Natural killer cell treated with Interleukin-12 subunit alpha and Interleukin-12 subunit beta and Interleukin-15 and Interleukin-18, amount 100 ng/mL, for 72 hours (primary cell): ENCODE results near the gene OR5K3. TPM values are rescaled to one million over a fixed set of nuclear protein-coding genes. Genes with fewer than 3 reads are reported as not detected.
"Not testable (repeated sequence)": the region's sequence is repeated elsewhere in the genome, so short reads cannot be mapped to it uniquely, and the experiment has no call there.

ENCODE experiments used
- ATAC-seq, 2 donors: fragments of 150-1000 bp; cut with Tn5 transposase in 1 of 2; sonication (Bioruptor Pico), chemical (Tn5 transposase) in 1 of 2; 2 replicates each; pipeline ENCODE4 v1.10.0; 2021
- DNase-seq: peaks from one replicate; pipeline ENCODE4 v3.0.0; 2022; ENCODE audit warnings: low spot score
- H3K27ac Mint-ChIP-seq, 2 donors: 1 replicate in 1 of 2; 2 replicates in 1 of 2; pipeline ENCODE4 v1.8.0; 2022; ENCODE audit warnings: mixed read lengths in 2 of 2, mild to moderate bottlenecking in 1 of 2, moderate library complexity in 1 of 2
- H3K27me3 Mint-ChIP-seq, 2 donors: 1 replicate in 1 of 2; 2 replicates in 1 of 2; pipeline ENCODE4 v1.8.0; 2022; ENCODE audit warnings: mixed read lengths in 2 of 2
- H3K36me3 Mint-ChIP-seq: one replicate; pipeline ENCODE4 v1.8.0; 2022; ENCODE audit warnings: mixed read lengths
- H3K4me1 Mint-ChIP-seq, 2 donors: 1 replicate in 1 of 2; 2 replicates in 1 of 2; pipeline ENCODE4 v1.8.0; 2022; ENCODE audit warnings: low read depth in 2 of 2, mixed read lengths in 2 of 2, mild to moderate bottlenecking in 1 of 2
- H3K4me3 Mint-ChIP-seq: one replicate; pipeline ENCODE4 v1.8.0; 2022; ENCODE audit warnings: mixed read lengths
- H3K9me3 Mint-ChIP-seq: 2 replicates; pipeline ENCODE4 v1.8.0; 2022; ENCODE audit warnings: mixed read lengths
- total RNA-seq, 2 donors: library from RNA; stranded (reverse); gene quantifications; one replicate each; pipeline ENCODE4 v1.2.3, GENCODE V29; 2022

Gene OR5K3
- total RNA-seq, 2 donors from 2014 or later = not detected

- no peaks in the 10 kb centered on the region for H3K9me3 Mint-ChIP-seq
- no peak for DNase-seq
- no peak for ATAC-seq
- no peaks in the 10 kb centered on the region for H3K4me1 Mint-ChIP-seq
- H3K27ac Mint-ChIP-seq = no peak overlapping the region
- H3K27me3 Mint-ChIP-seq = peaks cover 6 to 25% of the 10 kb centered on the region in 2 donors
- no peak overlapping the region for H3K4me3 Mint-ChIP-seq
- peaks cover 5% of the 10 kb centered on the region for H3K36me3 Mint-ChIP-seq
Measured at GRCh38 chr3:98376631-98377030, 13.8 kb upstream of the OR5K3 start.

GRCh38 chr3:98388147-98388546, 2.3 kb upstream of the OR5K3 start:
- Mint-ChIP-seq H3K4me3 (no peak overlapping the region), H3K27ac (no peak overlapping the region), H3K36me3 (peaks cover 5% of the 10 kb centered on the region), H3K4me1 (no peaks in the 10 kb centered on the region), H3K9me3 (peaks cover 4% of the 10 kb centered on the region), H3K27me3 (peaks cover 19 to 22% of the 10 kb centered on the region in 2 donors)
- DNase-seq = no peak
- no peak for ATAC-seq

GRCh38 chr3:98395101-98395500, 4.6 kb downstream of the OR5K3 start:
- Mint-ChIP-seq H3K27me3 (peaks cover 0 to 7% of the 10 kb centered on the region in 2 donors), H3K27ac (no peak overlapping the region), H3K4me1 (peaks cover 0 to 2% of the 10 kb centered on the region in 2 donors), H3K9me3 (peaks cover 3% of the 10 kb centered on the region), H3K4me3 (no peak overlapping the region), H3K36me3 (peaks cover 8% of the 10 kb centered on the region)
- DNase-seq (no peak), ATAC-seq (no peak)

GRCh38 chr3:98396482-98396881, 6.0 kb downstream of the OR5K3 start:
- not testable (repeated sequence) for H3K9me3 Mint-ChIP-seq, H3K27ac Mint-ChIP-seq, ATAC-seq, DNase-seq, H3K4me3 Mint-ChIP-seq, H3K27me3 Mint-ChIP-seq, H3K4me1 Mint-ChIP-seq
- H3K36me3 Mint-ChIP-seq = peaks cover 13% of the 10 kb centered on the region

- no peak for ATAC-seq
- H3K27me3 Mint-ChIP-seq = peaks cover 0 to 4% of the 10 kb centered on the region in 2 donors
- H3K36me3 Mint-ChIP-seq = peaks cover 20% of the 10 kb centered on the region
- peaks cover 15% of the 10 kb centered on the region for H3K9me3 Mint-ChIP-seq
- DNase-seq = no peak
- H3K27ac Mint-ChIP-seq = no peak overlapping the region
- peaks cover 2 to 7% of the 10 kb centered on the region in 2 donors for H3K4me1 Mint-ChIP-seq
- H3K4me3 Mint-ChIP-seq = no peak overlapping the region
Measured at GRCh38 chr3:98398513-98398912, 8.0 kb downstream of the OR5K3 start.

- Mint-ChIP-seq H3K27me3 (peaks cover 0 to 2% of the 10 kb centered on the region in 2 donors), H3K27ac (no peak overlapping the region), H3K4me3 (no peak overlapping the region), H3K36me3 (peaks cover 47% of the 10 kb centered on the region), H3K4me1 (peaks cover 2 to 7% of the 10 kb centered on the region in 2 donors), H3K9me3 (peaks cover 34% of the 10 kb centered on the region)
- DNase-seq (no peak), ATAC-seq (no peak)
Measured at GRCh38 chr3:98402507-98402906, 12.0 kb downstream of the OR5K3 start.

GRCh38 chr3:98404010-98404409, 13.5 kb downstream of the OR5K3 start:
- Mint-ChIP-seq H3K4me3 (no peak overlapping the region), H3K9me3 (peaks cover 38% of the 10 kb centered on the region), H3K27me3 (peaks cover 0 to 2% of the 10 kb centered on the region in 2 donors), H3K36me3 (peaks cover 49% of the 10 kb centered on the region), H3K27ac (no peak overlapping the region), H3K4me1 (peaks cover 2 to 7% of the 10 kb centered on the region in 2 donors)
- ATAC-seq = no peak
- no peak for DNase-seq

- peaks cover 0 to 2% of the 10 kb centered on the region in 2 donors for H3K27me3 Mint-ChIP-seq
- H3K27ac Mint-ChIP-seq = no peak overlapping the region
- peaks cover 43% of the 10 kb centered on the region for H3K9me3 Mint-ChIP-seq
- no peak overlapping the region for H3K4me3 Mint-ChIP-seq
- H3K4me1 Mint-ChIP-seq = peaks cover 0 to 2% of the 10 kb centered on the region in 2 donors
- H3K36me3 Mint-ChIP-seq = peaks cover 46% of the 10 kb centered on the region
- DNase-seq = no peak
- ATAC-seq = no peak
Measured at GRCh38 chr3:98406034-98406433, 15.6 kb downstream of the OR5K3 start.

- peaks cover 11% of the 10 kb centered on the region for H3K9me3 Mint-ChIP-seq
- ATAC-seq (no peak), DNase-seq (no peak)
- no peaks in the 10 kb centered on the region for H3K27me3 Mint-ChIP-seq
- H3K27ac Mint-ChIP-seq = no peak overlapping the region
- peaks cover 23% of the 10 kb centered on the region for H3K36me3 Mint-ChIP-seq
- H3K4me1 Mint-ChIP-seq = no peaks in the 10 kb centered on the region
- H3K4me3 Mint-ChIP-seq = no peak overlapping the region
Measured at GRCh38 chr3:98432575-98432974, 42.1 kb downstream of the OR5K3 start.

- Mint-ChIP-seq H3K4me1 (no peaks in the 10 kb centered on the region), H3K27me3 (no peaks in the 10 kb centered on the region), H3K27ac (no peak overlapping the region), H3K36me3 (peaks cover 23% of the 10 kb centered on the region), H3K4me3 (no peak overlapping the region), H3K9me3 (peaks cover 11% of the 10 kb centered on the region)
- DNase-seq = no peak
- ATAC-seq = no peak
Measured at GRCh38 chr3:98433764-98434163, 43.3 kb downstream of the OR5K3 start.

- Mint-ChIP-seq H3K27me3 (no peaks in the 10 kb centered on the region), H3K36me3 (peaks cover 17% of the 10 kb centered on the region), H3K27ac (no peak overlapping the region), H3K9me3 (peaks cover 6% of the 10 kb centered on the region), H3K4me3 (no peak overlapping the region), H3K4me1 (no peaks in the 10 kb centered on the region)
- DNase-seq (no peak), ATAC-seq (no peak)
Measured at GRCh38 chr3:98434412-98434811, 43.9 kb downstream of the OR5K3 start.

GRCh38 chr3:98440283-98440682, 49.8 kb downstream of the OR5K3 start:
- no peaks in the 10 kb centered on the region for H3K36me3 Mint-ChIP-seq
- H3K4me3 Mint-ChIP-seq = no peak overlapping the region
- H3K9me3 Mint-ChIP-seq = no peaks in the 10 kb centered on the region
- no peak for DNase-seq
- no peak for ATAC-seq
- no peaks in the 10 kb centered on the region for H3K4me1 Mint-ChIP-seq
- no peak overlapping the region for H3K27ac Mint-ChIP-seq
- H3K27me3 Mint-ChIP-seq = peaks cover 0 to 14% of the 10 kb centered on the region in 2 donors

Other genes starting within 250 kb of the OR5K3 start
- under 1 TPM in 1 of 2 donors, not detected in 1; 0.07 TPM for gene OR5H14, start 243.2 kb upstream of the OR5K3 start, total RNA-seq
- gene OR5H15, start 224.0 kb upstream of the OR5K3 start, total RNA-seq = not detected
- gene OR5H6, start 126.4 kb upstream of the OR5K3 start, total RNA-seq = not detected
- gene OR5H2, start 108.2 kb upstream of the OR5K3 start, total RNA-seq = not detected
- not detected for gene OR5K4, start 36.8 kb upstream of the OR5K3 start, total RNA-seq
- gene OR5K1, start 72.5 kb downstream of the OR5K3 start, total RNA-seq = not detected
- not detected for gene OR5K2, start 107.0 kb downstream of the OR5K3 start, total RNA-seq
- 100 to 1,000 TPM; 352 to 548 TPM for gene CLDND1, start 132.2 kb downstream of the OR5K3 start, total RNA-seq
- 10 to 100 TPM in 1 of 2 donors, 1 to 10 TPM in 1; 1.4 to 13.2 TPM for gene GPR15, start 141.3 kb downstream of the OR5K3 start, total RNA-seq
- 10 to 100 TPM; 35.7 to 84.3 TPM for gene CPOX, start 202.9 kb downstream of the OR5K3 start, total RNA-seq